DND-41 (cell line): ENCODE data around the gene DUOX2.

Source experiments
- ATAC-seq: fragments of 200-7000 bp; cut with Tn5 transposase; 3 replicates; pipeline ENCODE4 v1.9.1; 2021; ENCODE audit warnings: low read depth; ENCODE audit not compliant: insufficient read depth
- DNase-seq: peaks from one replicate; pipeline ENCODE4 v3.0.0-alpha.2; 2020
- H2AFZ ChIP-seq: 2 replicates; pipeline ENCODE4 v1.6.0; 2012; ENCODE audit warnings: low read depth, low read length
- H3K27ac ChIP-seq: 2 replicates; pipeline ENCODE4 v1.5.1; 2012; ENCODE audit warnings: low read length, inconsistent platforms
- H3K27me3 ChIP-seq: fragments of 200-600 bp; sonication (generic); 2 replicates; pipeline ENCODE4 v1.6.0; 2012; ENCODE audit warnings: low read length, mild to moderate bottlenecking, inconsistent platforms; ENCODE audit not compliant: insufficient read depth, poor library complexity
- H3K36me3 ChIP-seq: 2 replicates; pipeline ENCODE4 v1.5.1; 2012; ENCODE audit warnings: low read length, inconsistent platforms; ENCODE audit not compliant: insufficient read depth
- H3K4me1 ChIP-seq: 2 replicates; pipeline ENCODE4 v1.5.1; 2012; ENCODE audit warnings: mild to moderate bottlenecking, low read length; ENCODE audit not compliant: insufficient read depth
- H3K4me2 ChIP-seq: 2 replicates; pipeline ENCODE4 v1.6.0; 2012; ENCODE audit warnings: mild to moderate bottlenecking, moderate library complexity, low read length, inconsistent platforms; ENCODE audit not compliant: insufficient read depth
- H3K4me3 ChIP-seq, 2 experiments: fragments of 200-600 bp in 1 of 2; shearing (Covaris generic) in 1 of 2; 2 replicates each; pipeline ENCODE4 v1.5.1; 2012 to 2016; ENCODE audit warnings: inconsistent platforms in 2 of 2, low read length in 2 of 2, mild to moderate bottlenecking in 2 of 2, low read depth in 1 of 2, moderate library complexity in 1 of 2
- H3K79me2 ChIP-seq: 2 replicates; pipeline ENCODE4 v1.6.0; 2012; ENCODE audit warnings: low read length, inconsistent platforms; ENCODE audit not compliant: insufficient read depth
- H3K9ac ChIP-seq: 2 replicates; pipeline ENCODE4 v1.6.0; 2012; ENCODE audit warnings: low read depth, mild to moderate bottlenecking, inconsistent platforms, low read length, moderate library complexity
- H3K9me3 ChIP-seq: 2 replicates; pipeline ENCODE4 v1.5.1; 2012; ENCODE audit warnings: low read length, moderate library complexity, mild to moderate bottlenecking, inconsistent platforms; ENCODE audit not compliant: insufficient read depth, severe bottlenecking
- H4K20me1 ChIP-seq: 2 replicates; pipeline ENCODE4 v1.6.0; 2012; ENCODE audit warnings: low read length; ENCODE audit not compliant: insufficient read depth
- EZH2 ChIP-seq: IDR thresholded peaks from 3 replicates; pipeline ENCODE4 v1.6.1; 2012; ENCODE audit warnings: borderline replicate concordance, low read depth, mild to moderate bottlenecking, moderate library complexity, low read length, inconsistent platforms; ENCODE audit not compliant: severe bottlenecking
- TF ChIP-seq, protein P1 (sequence below): IDR thresholded peaks from 2 replicates; pipeline ENCODE4 v1.5.1; 2012; ENCODE audit warnings: borderline replicate concordance, low read length, moderate library complexity, mild to moderate bottlenecking; ENCODE audit not compliant: poor library complexity, severe bottlenecking; ENCODE audit errors: extremely low read depth

DUOX2 gene

DNA sequence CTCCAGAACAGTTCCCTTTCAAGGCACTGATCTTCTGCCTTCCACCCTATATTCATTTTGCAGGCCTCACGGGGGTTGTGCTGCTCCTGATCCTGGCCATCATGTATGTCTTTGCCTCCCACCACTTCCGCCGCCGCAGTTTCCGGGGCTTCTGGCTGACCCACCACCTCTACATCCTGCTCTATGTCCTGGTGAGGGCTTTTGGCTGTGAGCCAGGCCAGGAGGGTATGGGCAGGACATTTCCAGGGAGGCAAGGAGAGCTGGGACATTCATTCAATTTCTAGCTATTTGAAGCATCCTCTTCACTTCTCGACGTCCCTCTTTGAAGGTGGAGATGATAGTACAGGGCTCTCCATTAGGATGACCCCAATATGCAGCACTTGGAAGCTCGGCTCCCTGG, 41.8 kb upstream of the DUOX2 start:
- Histone ChIP-seq H3K79me2 (no peaks in the 10 kb centered on the region), H2AFZ (no peak overlapping the region), H3K9me3 (no peaks in the 10 kb centered on the region), H3K4me3 (no peak overlapping the region), H3K27me3 (no peaks in the 10 kb centered on the region), H3K4me2 (no peak overlapping the region), H4K20me1 (peaks cover 4% of the 10 kb centered on the region), H3K36me3 (no peaks in the 10 kb centered on the region), H3K9ac (no peak overlapping the region), H3K4me1 (no peaks in the 10 kb centered on the region), H3K27ac (no peak overlapping the region)
- no peak for TF ChIP-seq EZH2
- TF ChIP-seq, protein P1, sequence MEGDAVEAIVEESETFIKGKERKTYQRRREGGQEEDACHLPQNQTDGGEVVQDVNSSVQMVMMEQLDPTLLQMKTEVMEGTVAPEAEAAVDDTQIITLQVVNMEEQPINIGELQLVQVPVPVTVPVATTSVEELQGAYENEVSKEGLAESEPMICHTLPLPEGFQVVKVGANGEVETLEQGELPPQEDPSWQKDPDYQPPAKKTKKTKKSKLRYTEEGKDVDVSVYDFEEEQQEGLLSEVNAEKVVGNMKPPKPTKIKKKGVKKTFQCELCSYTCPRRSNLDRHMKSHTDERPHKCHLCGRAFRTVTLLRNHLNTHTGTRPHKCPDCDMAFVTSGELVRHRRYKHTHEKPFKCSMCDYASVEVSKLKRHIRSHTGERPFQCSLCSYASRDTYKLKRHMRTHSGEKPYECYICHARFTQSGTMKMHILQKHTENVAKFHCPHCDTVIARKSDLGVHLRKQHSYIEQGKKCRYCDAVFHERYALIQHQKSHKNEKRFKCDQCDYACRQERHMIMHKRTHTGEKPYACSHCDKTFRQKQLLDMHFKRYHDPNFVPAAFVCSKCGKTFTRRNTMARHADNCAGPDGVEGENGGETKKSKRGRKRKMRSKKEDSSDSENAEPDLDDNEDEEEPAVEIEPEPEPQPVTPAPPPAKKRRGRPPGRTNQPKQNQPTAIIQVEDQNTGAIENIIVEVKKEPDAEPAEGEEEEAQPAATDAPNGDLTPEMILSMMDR, result no peak
- no peak for DNase-seq
- ATAC-seq, result no peak

DNA sequence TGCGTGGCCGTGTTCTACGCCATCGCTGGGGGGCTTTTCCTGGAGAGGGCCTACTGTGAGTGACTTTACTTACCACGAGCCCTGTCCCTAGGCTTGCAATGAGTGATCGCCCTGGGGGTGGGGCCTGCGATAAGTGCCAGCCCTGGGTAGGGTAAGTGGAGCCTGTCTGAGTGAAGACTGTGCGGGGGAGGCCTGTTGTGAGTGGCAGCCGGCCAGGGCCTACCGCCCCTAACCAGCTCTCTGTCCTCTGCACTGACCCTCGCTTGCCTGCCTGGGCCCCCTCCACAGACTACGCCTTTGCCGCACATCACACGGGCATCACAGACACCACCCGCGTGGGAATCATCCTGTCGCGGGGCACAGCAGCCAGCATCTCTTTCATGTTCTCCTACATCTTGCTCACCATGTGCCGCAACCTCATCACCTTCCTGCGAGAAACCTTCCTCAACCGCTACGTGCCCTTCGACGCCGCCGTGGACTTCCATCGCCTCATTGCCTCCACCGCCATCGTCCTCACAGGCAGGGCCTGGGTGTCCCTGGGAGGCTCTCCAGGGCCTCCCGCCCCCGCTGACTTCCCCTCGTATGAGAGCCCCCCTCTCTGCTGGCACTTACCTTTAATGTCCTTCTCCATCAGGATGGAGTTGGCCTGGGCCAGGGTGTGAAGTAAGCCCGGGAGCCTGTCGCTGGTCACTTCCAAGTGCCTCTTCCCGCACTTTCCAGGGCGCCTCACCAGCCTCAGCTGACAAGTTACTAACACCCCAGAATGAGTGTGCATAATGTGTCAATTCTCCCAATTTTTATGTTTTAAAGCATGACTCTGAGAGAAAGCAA, 38.2 kb upstream of the DUOX2 start:
- no peak for DNase-seq

DNA sequence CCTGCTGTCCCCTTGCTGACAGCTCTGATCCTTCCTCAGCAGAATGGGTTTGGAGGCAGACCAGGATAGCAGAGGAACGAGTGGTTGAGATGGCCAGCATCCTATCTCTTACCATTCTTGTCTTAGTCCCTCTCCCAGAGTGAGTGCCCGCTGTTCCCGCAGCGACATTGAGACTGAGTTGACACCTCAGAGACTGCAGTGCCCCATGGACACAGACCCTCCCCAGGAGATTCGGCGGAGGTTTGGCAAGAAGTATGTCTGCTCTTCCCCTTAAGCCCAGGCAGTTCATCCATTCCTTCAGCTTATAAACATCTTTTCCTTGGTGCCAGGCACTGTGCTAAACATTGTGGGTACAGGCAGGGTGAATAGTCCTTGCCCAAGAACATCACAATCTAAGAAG, 37.0 kb upstream of the DUOX2 start:
- ATAC-seq (no peak), DNase-seq (no peak)
- H3K36me3 ChIP-seq, result no peaks in the 10 kb centered on the region
- H3K4me1 ChIP-seq, result no peaks in the 10 kb centered on the region
- H3K9ac ChIP-seq, result no peak overlapping the region
- no peaks in the 10 kb centered on the region for H3K79me2 ChIP-seq
- no peak overlapping the region for H3K4me3 ChIP-seq
- no peaks in the 10 kb centered on the region for H3K27me3 ChIP-seq
- no peak overlapping the region for H3K27ac ChIP-seq
- no peaks in the 10 kb centered on the region for H4K20me1 ChIP-seq
- no peaks in the 10 kb centered on the region for H3K9me3 ChIP-seq
- no peak overlapping the region for H2AFZ ChIP-seq
- TF ChIP-seq, protein P1, result no peak
- no peak for TF ChIP-seq EZH2
- no peak overlapping the region for H3K4me2 ChIP-seq

More for the DNA sequence above, 38.2 kb upstream of the DUOX2 start:
- Histone ChIP-seq H3K4me3 (no peak overlapping the region), H3K79me2 (no peaks in the 10 kb centered on the region), H3K9me3 (no peaks in the 10 kb centered on the region), H3K4me2 (no peak overlapping the region), H2AFZ (no peak overlapping the region), H3K27me3 (no peaks in the 10 kb centered on the region), H3K4me1 (no peaks in the 10 kb centered on the region), H3K9ac (no peak overlapping the region), H3K27ac (no peak overlapping the region), H3K36me3 (no peaks in the 10 kb centered on the region), H4K20me1 (peaks cover 3% of the 10 kb centered on the region)
- TF ChIP-seq EZH2, result no peak
- TF ChIP-seq, protein P1, result no peak
- no peak for ATAC-seq
